BLaER1 treated with 17β-estradiol and CSF1 and Interleukin-3, amounts not matched to agents 10 nM and 100 nM (cell line): ENCODE measurements around the gene TLN1.

Source experiments
- H3K27ac ChIP-seq, 11 experiments: shearing (Covaris generic); formaldehyde crosslinking; 2 replicates each; pipeline ENCODE4 v1.8.1; 2022
- H3K27me3 ChIP-seq, 11 experiments: shearing (Covaris generic); formaldehyde crosslinking; 2 replicates each; pipeline ENCODE4 v1.8.1; 2022
- H3K36me3 ChIP-seq, 11 experiments: shearing (Covaris generic); formaldehyde crosslinking; 2 replicates each; pipeline ENCODE4 v1.8.1; 2022
- H3K4me1 ChIP-seq, 10 experiments: shearing (Covaris generic); formaldehyde crosslinking; 2 replicates each; pipeline ENCODE4 v1.8.1; 2022
- H3K4me2 ChIP-seq, 11 experiments: shearing (Covaris generic); formaldehyde crosslinking; 2 replicates each; pipeline ENCODE4 v1.8.1; 2022
- H3K4me3 ChIP-seq, 10 experiments: shearing (Covaris generic); formaldehyde crosslinking; 2 replicates each; pipeline ENCODE4 v1.8.1; 2022
- H3K9ac ChIP-seq, 11 experiments: shearing (Covaris generic); formaldehyde crosslinking; 2 replicates each; pipeline ENCODE4 v1.8.1; 2022
- H3K9me3 ChIP-seq, 11 experiments: shearing (Covaris generic); formaldehyde crosslinking; replicated peaks in 1 of 11; 2 replicates each; pipeline ENCODE4 v1.8.1; 2022
- H4K20me1 ChIP-seq, 11 experiments: shearing (Covaris generic); formaldehyde crosslinking; 2 replicates each; pipeline ENCODE4 v1.8.1; 2022
- Cebpa-rat ChIP-seq, 11 experiments: shearing (Covaris generic); IDR thresholded peaks; 2 replicates each; pipeline ENCODE4 v1.8.1; 2022

Gene TLN1

DNA sequence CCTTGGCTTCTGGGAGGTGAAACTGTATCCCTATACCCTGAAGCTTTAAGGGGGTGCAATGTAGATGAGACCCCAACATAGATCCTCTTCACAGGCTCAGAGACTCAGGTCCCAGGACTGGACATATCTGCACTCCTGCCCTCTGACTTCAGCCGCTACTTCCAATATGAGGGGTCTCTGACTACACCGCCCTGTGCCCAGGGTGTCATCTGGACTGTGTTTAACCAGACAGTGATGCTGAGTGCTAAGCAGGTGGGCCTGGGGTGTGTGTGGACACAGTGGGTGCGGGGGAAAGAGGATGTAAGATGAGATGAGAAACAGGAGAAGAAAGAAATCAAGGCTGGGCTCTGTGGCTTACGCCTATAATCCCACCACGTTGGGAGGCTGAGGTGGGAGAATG lies 52.9 kb downstream of the TLN1 start:
- no peaks in the 10 kb centered on the region for H3K9me3 ChIP-seq
- H3K9ac ChIP-seq, result no peak overlapping the region
- peaks cover 6 to 21% (median 14%) of the 10 kb centered on the region in 11 experiments; a peak in 16 of 22 replicates for H3K36me3 ChIP-seq
- H3K4me3 ChIP-seq, result no peak overlapping the region
- TF ChIP-seq Cebpa-rat (IDR thresholded peaks at IDR 0.05), result no peak
- H3K27ac ChIP-seq, result no peak overlapping the region
- peaks cover 0 to 5% (median 0%) of the 10 kb centered on the region in 11 experiments; a peak in 3 of 22 replicates for H4K20me1 ChIP-seq
- no peak overlapping the region for H3K4me2 ChIP-seq
- H3K4me1 ChIP-seq, result peaks cover 4 to 27% (median 13%) of the 10 kb centered on the region in 10 experiments; a peak in 15 of 20 replicates
- H3K27me3 ChIP-seq, result peaks cover 24 to 31% (median 28%) of the 10 kb centered on the region in 11 experiments

DNA sequence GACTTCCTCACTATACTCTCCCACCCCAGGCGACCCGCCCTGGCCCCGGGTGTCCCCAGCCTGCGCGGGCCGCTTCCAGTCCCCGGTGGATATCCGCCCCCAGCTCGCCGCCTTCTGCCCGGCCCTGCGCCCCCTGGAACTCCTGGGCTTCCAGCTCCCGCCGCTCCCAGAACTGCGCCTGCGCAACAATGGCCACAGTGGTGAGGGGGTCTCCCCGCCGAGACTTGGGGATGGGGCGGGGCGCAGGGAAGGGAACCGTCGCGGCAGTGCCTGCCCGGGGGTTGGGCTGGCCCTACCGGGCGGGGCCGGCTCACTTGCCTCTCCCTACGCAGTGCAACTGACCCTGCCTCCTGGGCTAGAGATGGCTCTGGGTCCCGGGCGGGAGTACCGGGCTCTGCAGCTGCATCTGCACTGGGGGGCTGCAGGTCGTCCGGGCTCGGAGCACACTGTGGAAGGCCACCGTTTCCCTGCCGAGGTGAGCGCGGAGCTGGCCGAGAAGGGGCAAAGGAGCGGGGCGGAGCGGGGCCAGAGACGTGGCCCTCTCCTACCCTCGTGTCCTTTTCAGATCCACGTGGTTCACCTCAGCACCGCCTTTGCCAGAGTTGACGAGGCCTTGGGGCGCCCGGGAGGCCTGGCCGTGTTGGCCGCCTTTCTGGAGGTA lies 56.1 kb downstream of the TLN1 start:
- Histone ChIP-seq H3K9me3 (no peaks in the 10 kb centered on the region), H3K4me1 (peaks cover 4 to 18% (median 10%) of the 10 kb centered on the region in 10 experiments; a peak in 14 of 20 replicates), H4K20me1 (peaks cover 0 to 5% (median 0%) of the 10 kb centered on the region in 11 experiments; a peak in 2 of 22 replicates), H3K4me3 (peak overlapping the region in 9 of 10 experiments; percentile 32 to 63 (median 43); a peak in 15 of 20 replicates), H3K27me3 (peaks cover 25 to 38% (median 35%) of the 10 kb centered on the region in 11 experiments), H3K36me3 (no peaks in the 10 kb centered on the region), H3K9ac (peak overlapping the region in 5 of 11 experiments; percentile 5 to 50 (median 31); a peak in 2 of 22 replicates), H3K27ac (no peak overlapping the region), H3K4me2 (peak overlapping the region; percentile 62 to 76 (median 68))
- no peak for TF ChIP-seq Cebpa-rat (IDR thresholded peaks at IDR 0.05)

DNA sequence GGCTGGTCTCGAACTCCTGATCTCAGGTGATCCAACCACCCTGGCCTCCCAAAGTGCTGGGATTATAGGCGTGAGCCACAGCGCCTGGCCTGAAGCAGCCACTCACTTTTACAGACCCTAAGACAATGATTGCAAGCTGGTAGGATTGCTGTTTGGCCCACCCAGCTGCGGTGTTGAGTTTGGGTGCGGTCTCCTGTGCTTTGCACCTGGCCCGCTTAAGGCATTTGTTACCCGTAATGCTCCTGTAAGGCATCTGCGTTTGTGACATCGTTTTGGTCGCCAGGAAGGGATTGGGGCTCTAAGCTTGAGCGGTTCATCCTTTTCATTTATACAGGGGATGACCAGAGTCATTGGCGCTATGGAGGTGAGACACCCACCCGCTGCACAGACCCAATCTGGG lies 56.8 kb downstream of the TLN1 start:
- peak overlapping the region in 1 of 11 experiments; percentile 31; a peak in 1 of 22 replicates for H3K9ac ChIP-seq

DNA sequence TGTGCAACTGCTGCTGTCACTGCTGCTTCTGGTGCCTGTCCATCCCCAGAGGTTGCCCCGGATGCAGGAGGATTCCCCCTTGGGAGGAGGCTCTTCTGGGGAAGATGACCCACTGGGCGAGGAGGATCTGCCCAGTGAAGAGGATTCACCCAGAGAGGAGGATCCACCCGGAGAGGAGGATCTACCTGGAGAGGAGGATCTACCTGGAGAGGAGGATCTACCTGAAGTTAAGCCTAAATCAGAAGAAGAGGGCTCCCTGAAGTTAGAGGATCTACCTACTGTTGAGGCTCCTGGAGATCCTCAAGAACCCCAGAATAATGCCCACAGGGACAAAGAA lies 58.0 kb downstream of the TLN1 start:
- Histone ChIP-seq H3K9me3 (no peaks in the 10 kb centered on the region), H3K9ac (no peak overlapping the region), H3K4me3 (no peak overlapping the region), H3K4me2 (no peak overlapping the region), H3K36me3 (no peaks in the 10 kb centered on the region), H3K4me1 (peaks cover 0 to 9% (median 7%) of the 10 kb centered on the region in 10 experiments; a peak in 10 of 20 replicates), H4K20me1 (no peaks in the 10 kb centered on the region), H3K27me3 (peaks cover 25 to 38% (median 35%) of the 10 kb centered on the region in 11 experiments), H3K27ac (no peak overlapping the region)
- no peak for TF ChIP-seq Cebpa-rat (IDR thresholded peaks at IDR 0.05)

More for the DNA sequence above, 56.8 kb downstream of the TLN1 start:
- peaks cover 0 to 12% (median 7%) of the 10 kb centered on the region in 10 experiments; a peak in 12 of 20 replicates for H3K4me1 ChIP-seq
- H3K27me3 ChIP-seq, result peaks cover 25 to 38% (median 35%) of the 10 kb centered on the region in 11 experiments
- H3K27ac ChIP-seq, result no peak overlapping the region
- no peaks in the 10 kb centered on the region for H3K36me3 ChIP-seq
- H3K4me2 ChIP-seq, result peak overlapping the region; percentile 62 to 76 (median 68); a peak in 17 of 22 replicates
- no peaks in the 10 kb centered on the region for H3K9me3 ChIP-seq
- TF ChIP-seq Cebpa-rat (IDR thresholded peaks at IDR 0.05), result no peak
- H4K20me1 ChIP-seq, result peaks cover 0 to 3% (median 0%) of the 10 kb centered on the region in 11 experiments; a peak in 1 of 22 replicates
- peak overlapping the region in 4 of 10 experiments; percentile 32 to 63 (median 49); a peak in 5 of 20 replicates for H3K4me3 ChIP-seq

DNA sequence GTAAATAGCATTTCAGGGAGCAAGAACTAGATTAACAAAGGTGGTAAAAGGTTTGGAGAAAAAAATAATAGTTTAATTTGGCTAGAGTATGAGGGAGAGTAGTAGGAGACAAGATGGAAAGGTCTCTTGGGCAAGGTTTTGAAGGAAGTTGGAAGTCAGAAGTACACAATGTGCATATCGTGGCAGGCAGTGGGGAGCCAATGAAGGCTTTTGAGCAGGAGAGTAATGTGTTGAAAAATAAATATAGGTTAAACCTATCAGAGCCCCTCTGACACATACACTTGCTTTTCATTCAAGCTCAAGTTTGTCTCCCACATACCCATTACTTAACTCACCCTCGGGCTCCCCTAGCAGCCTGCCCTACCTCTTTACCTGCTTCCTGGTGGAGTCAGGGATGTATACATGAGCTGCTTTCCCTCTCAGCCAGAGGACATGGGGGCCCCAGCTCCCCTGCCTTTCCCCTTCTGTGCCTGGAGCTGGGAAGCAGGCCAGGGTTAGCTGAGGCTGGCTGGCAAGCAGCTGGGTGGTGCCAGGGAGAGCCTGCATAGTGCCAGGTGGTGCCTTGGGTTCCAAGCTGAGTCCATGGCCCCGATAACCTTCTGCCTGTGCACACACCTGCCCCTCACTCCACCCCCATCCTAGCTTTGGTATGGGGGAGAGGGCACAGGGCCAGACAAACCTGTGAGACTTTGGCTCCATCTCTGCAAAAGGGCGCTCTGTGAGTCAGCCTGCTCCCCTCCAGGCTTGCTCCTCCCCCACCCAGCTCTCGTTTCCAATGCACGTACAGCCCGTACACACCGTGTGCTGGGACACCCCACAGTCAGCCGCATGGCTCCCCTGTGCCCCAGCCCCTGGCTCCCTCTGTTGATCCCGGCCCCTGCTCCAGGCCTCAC lies 58.6 kb downstream of the TLN1 start, which contains the start of gene CA9:
Gene CA9 (plus strand): TSS at position 797 of the 893 bp plus-strand sequence. CDS start 32 bp downstream, at position 829.
- Histone ChIP-seq H3K36me3 (no peaks in the 10 kb centered on the region), H4K20me1 (no peaks in the 10 kb centered on the region), H3K27me3 (peaks cover 25 to 38% (median 35%) of the 10 kb centered on the region in 11 experiments), H3K4me1 (peaks cover 0 to 9% (median 7%) of the 10 kb centered on the region in 10 experiments; a peak in 10 of 20 replicates), H3K4me2 (no peak within 1 kb of the TSS), H3K9ac (no peak within 1 kb of the TSS), H3K9me3 (peaks cover 0 to 1% (median 0%) of the 10 kb centered on the region in 11 experiments; a peak in 1 of 22 replicates), H3K4me3 (no peak within 1 kb of the TSS), H3K27ac (no peak within 1 kb of the TSS)
- no peak for TF ChIP-seq Cebpa-rat (IDR thresholded peaks at IDR 0.05)

DNA sequence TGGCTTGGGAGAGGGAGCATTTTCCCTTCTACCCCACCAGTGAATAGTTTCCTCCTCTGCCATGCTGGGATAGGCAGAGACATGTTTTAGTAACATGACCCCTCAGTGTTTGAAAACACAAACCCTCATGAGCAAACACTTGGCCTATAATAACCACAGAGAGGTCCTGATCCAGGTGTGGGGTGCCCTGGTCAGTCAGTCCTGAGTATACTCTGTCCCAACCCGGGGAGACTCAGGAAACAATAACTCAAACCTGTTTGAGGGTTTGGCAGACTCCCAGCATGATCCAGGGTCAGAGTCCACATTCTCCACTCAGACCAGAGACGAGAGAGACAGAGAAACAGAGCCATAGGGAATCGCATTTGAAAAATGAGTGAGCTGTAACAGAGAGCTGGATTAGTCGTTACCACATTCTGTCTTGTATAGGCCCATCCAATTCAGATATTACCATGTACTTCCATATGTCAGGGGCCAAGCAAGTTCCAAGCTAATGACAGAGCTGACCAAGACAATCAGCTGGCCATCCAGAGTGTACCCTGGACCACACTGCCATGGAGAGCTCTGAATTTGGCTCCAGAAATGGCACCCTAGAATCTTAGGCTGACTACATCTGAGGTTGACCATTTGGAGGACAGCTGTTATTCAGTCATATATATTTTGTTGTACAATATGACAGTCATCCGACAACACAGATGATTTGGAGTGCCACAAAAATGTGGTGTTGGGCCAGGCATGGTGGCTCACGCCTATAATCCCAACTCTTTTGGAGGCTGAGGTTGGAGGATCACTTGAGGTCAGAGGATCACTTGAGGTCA lies 62.5 kb downstream of the TLN1 start:
- H3K9me3 ChIP-seq, result peaks cover 0 to 4% (median 0%) of the 10 kb centered on the region in 11 experiments; a peak in 3 of 22 replicates
- H3K27me3 ChIP-seq, result peaks cover 4 to 14% (median 11%) of the 10 kb centered on the region in 11 experiments; a peak in 18 of 22 replicates
- H3K4me1 ChIP-seq, result peaks cover 12 to 31% (median 26%) of the 10 kb centered on the region in 10 experiments
- H3K4me3 ChIP-seq, result no peak overlapping the region
- no peak for TF ChIP-seq Cebpa-rat (IDR thresholded peaks at IDR 0.05)
- H3K9ac ChIP-seq, result no peak overlapping the region
- H3K4me2 ChIP-seq, result no peak overlapping the region
- no peaks in the 10 kb centered on the region for H4K20me1 ChIP-seq
- no peaks in the 10 kb centered on the region for H3K36me3 ChIP-seq
- no peak overlapping the region for H3K27ac ChIP-seq

DNA sequence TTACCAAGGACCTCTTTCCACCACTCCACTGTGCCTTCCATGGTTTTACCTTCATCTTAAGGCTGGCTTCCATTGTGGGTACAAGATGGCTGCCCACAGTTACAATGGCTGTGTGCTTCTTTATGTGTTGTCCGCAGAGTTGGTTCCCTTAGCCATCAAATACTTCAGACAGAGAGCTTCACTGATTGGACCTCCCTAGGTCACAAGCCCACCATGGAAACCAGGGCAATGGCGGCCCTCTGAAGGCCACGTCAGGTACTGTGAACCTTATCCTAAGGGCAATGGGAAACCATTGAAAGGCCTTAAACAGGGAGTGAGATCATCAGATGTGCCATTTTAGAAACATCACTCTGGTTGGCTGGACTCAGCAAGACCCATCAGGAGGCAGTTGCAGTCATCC lies 64.1 kb downstream of the TLN1 start:
- no peak overlapping the region for H3K9ac ChIP-seq
- no peak for TF ChIP-seq Cebpa-rat (IDR thresholded peaks at IDR 0.05)
- peaks cover 0 to 4% (median 0%) of the 10 kb centered on the region in 11 experiments; a peak in 3 of 22 replicates for H3K9me3 ChIP-seq
- H3K4me3 ChIP-seq, result no peak overlapping the region
- H3K27ac ChIP-seq, result no peak overlapping the region
- peaks cover 28 to 47% (median 42%) of the 10 kb centered on the region in 10 experiments for H3K4me1 ChIP-seq
- H3K36me3 ChIP-seq, result no peaks in the 10 kb centered on the region
- H4K20me1 ChIP-seq, result no peaks in the 10 kb centered on the region
- H3K4me2 ChIP-seq, result no peak overlapping the region
- no peaks in the 10 kb centered on the region for H3K27me3 ChIP-seq

DNA sequence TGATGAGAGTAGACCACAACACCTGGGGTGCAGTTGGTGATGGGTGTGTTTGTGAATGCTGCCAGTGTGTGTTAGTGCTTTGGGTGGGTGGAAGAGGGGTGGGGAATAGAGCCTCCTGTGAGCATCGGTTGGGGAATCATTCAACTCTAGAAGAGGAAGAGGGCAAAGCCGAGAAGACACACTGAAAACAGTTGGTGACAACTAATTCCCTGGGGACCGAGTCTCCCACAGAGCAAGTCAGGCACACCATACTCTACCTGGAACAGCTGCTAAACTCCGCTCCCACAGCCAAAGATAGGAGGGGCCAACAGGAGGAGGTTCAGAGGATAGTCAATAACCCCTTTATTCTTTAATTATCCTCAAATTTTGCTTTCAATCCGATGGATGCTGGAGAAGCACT lies 65.4 kb downstream of the TLN1 start:
- no peak for TF ChIP-seq Cebpa-rat (IDR thresholded peaks at IDR 0.05)
- H3K36me3 ChIP-seq, result peaks cover 0 to 1% (median 0%) of the 10 kb centered on the region in 11 experiments; a peak in 2 of 22 replicates
- H3K4me3 ChIP-seq, result no peak overlapping the region
- peak overlapping the region; percentile 11 to 97 (median 92); a peak in 19 of 22 replicates for H3K4me2 ChIP-seq
- H4K20me1 ChIP-seq, result no peaks in the 10 kb centered on the region
- peaks cover 0 to 4% (median 0%) of the 10 kb centered on the region in 11 experiments; a peak in 3 of 22 replicates for H3K9me3 ChIP-seq
- no peak overlapping the region for H3K27ac ChIP-seq
- H3K9ac ChIP-seq, result no peak overlapping the region
- H3K4me1 ChIP-seq, result peaks cover 42 to 61% (median 56%) of the 10 kb centered on the region in 10 experiments
- no peaks in the 10 kb centered on the region for H3K27me3 ChIP-seq
